ENCODE results near the gene RAMP3. TPM values are rescaled to one million over a fixed set of nuclear protein-coding genes. Genes with fewer than 3 reads are reported as not detected.

RAMP3 gene
- total RNA-seq, 1 donor from 2014 or later: not detected

- peaks cover 2% of the 10 kb centered on the region for H3K27me3 Mint-ChIP-seq (ENCODE audit: unreplicated experiment)
- no peaks in the 10 kb centered on the region for H3K9me3 Mint-ChIP-seq (ENCODE audit: unreplicated experiment)
- H3K27ac Mint-ChIP-seq (ENCODE audit: unreplicated experiment): no peak overlapping the region
- no peak for TF ChIP-seq CTCF (IDR thresholded peaks at IDR 0.05)
- no peak overlapping the region for H3K4me3 Mint-ChIP-seq (ENCODE audit: unreplicated experiment)
- no peaks in the 10 kb centered on the region for H3K4me1 Mint-ChIP-seq (ENCODE audit: unreplicated experiment)
- H3K36me3 Mint-ChIP-seq (ENCODE audit: unreplicated experiment): no peaks in the 10 kb centered on the region
- no peak for DNase-seq (ENCODE audit: extremely low spot score, unreplicated experiment)
These were observed 31.4 kb upstream of the RAMP3 start for GRCh38 chr7:45126201-45126600.

GRCh38 chr7:45126920-45127319, 30.7 kb upstream of the RAMP3 start:
- no peaks in the 10 kb centered on the region for H3K9me3 Mint-ChIP-seq (ENCODE audit: unreplicated experiment)
- no peaks in the 10 kb centered on the region for H3K4me1 Mint-ChIP-seq (ENCODE audit: unreplicated experiment)
- TF ChIP-seq CTCF (IDR thresholded peaks at IDR 0.05): no peak
- no peaks in the 10 kb centered on the region for H3K27me3 Mint-ChIP-seq (ENCODE audit: unreplicated experiment)
- H3K4me3 Mint-ChIP-seq (ENCODE audit: unreplicated experiment): no peak overlapping the region
- no peaks in the 10 kb centered on the region for H3K36me3 Mint-ChIP-seq (ENCODE audit: unreplicated experiment)
- no peak overlapping the region for H3K27ac Mint-ChIP-seq (ENCODE audit: unreplicated experiment)
- DNase-seq (ENCODE audit: extremely low spot score, unreplicated experiment): no peak

- H3K4me3 Mint-ChIP-seq (ENCODE audit: unreplicated experiment): no peak overlapping the region
- no peaks in the 10 kb centered on the region for H3K4me1 Mint-ChIP-seq (ENCODE audit: unreplicated experiment)
- TF ChIP-seq CTCF (IDR thresholded peaks at IDR 0.05): no peak
- no peak for DNase-seq (ENCODE audit: extremely low spot score, unreplicated experiment)
- no peak overlapping the region for H3K27ac Mint-ChIP-seq (ENCODE audit: unreplicated experiment)
- no peaks in the 10 kb centered on the region for H3K27me3 Mint-ChIP-seq (ENCODE audit: unreplicated experiment)
- no peaks in the 10 kb centered on the region for H3K36me3 Mint-ChIP-seq (ENCODE audit: unreplicated experiment)
- no peaks in the 10 kb centered on the region for H3K9me3 Mint-ChIP-seq (ENCODE audit: unreplicated experiment)
These were observed 28.3 kb upstream of the RAMP3 start for GRCh38 chr7:45129181-45129800.

- Mint-ChIP-seq H3K27ac (ENCODE audit: unreplicated experiment) (no peak overlapping the region), H3K36me3 (ENCODE audit: unreplicated experiment) (no peaks in the 10 kb centered on the region), H3K4me3 (ENCODE audit: unreplicated experiment) (no peak overlapping the region), H3K27me3 (ENCODE audit: unreplicated experiment) (no peaks in the 10 kb centered on the region), H3K4me1 (ENCODE audit: unreplicated experiment) (no peaks in the 10 kb centered on the region), H3K9me3 (ENCODE audit: unreplicated experiment) (no peaks in the 10 kb centered on the region)
- DNase-seq (ENCODE audit: extremely low spot score, unreplicated experiment): no peak
- TF ChIP-seq CTCF (IDR thresholded peaks at IDR 0.05): no peak
These were observed 27.7 kb upstream of the RAMP3 start for GRCh38 chr7:45129906-45130305.

- Mint-ChIP-seq H3K9me3 (ENCODE audit: unreplicated experiment) (no peaks in the 10 kb centered on the region), H3K4me1 (ENCODE audit: unreplicated experiment) (no peaks in the 10 kb centered on the region), H3K27me3 (ENCODE audit: unreplicated experiment) (no peaks in the 10 kb centered on the region), H3K27ac (ENCODE audit: unreplicated experiment) (no peak overlapping the region), H3K36me3 (ENCODE audit: unreplicated experiment) (no peaks in the 10 kb centered on the region), H3K4me3 (ENCODE audit: unreplicated experiment) (no peak overlapping the region)
- no peak for TF ChIP-seq CTCF (IDR thresholded peaks at IDR 0.05)
- no peak for DNase-seq (ENCODE audit: extremely low spot score, unreplicated experiment)
These were observed 26.7 kb upstream of the RAMP3 start for GRCh38 chr7:45130910-45131309.
